ENCODE measurements around the gene ZNF396.

DNA sequence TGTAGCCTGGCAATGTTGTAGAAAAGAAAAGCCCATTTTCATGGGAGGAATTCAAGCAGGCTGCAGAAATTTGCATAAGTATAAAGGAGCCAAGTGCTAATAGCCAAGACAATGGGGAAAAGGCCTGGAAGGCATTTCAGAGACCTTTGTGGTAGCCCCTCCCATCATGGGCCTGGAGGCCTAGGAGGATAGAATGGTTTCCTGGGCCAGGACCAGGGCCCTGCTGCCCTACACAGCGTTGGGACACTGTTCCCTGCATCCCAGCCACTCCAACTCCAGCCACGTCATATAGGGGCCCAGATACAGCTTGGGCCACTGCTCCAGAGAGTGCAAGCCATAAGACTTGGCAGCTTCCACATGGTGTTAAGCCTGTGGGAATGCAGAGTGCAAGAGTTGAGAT, 24.9 kb downstream of the ZNF396 start:
- TF ChIP-seq, protein P1, sequence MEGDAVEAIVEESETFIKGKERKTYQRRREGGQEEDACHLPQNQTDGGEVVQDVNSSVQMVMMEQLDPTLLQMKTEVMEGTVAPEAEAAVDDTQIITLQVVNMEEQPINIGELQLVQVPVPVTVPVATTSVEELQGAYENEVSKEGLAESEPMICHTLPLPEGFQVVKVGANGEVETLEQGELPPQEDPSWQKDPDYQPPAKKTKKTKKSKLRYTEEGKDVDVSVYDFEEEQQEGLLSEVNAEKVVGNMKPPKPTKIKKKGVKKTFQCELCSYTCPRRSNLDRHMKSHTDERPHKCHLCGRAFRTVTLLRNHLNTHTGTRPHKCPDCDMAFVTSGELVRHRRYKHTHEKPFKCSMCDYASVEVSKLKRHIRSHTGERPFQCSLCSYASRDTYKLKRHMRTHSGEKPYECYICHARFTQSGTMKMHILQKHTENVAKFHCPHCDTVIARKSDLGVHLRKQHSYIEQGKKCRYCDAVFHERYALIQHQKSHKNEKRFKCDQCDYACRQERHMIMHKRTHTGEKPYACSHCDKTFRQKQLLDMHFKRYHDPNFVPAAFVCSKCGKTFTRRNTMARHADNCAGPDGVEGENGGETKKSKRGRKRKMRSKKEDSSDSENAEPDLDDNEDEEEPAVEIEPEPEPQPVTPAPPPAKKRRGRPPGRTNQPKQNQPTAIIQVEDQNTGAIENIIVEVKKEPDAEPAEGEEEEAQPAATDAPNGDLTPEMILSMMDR (IDR thresholded peaks at IDR 0.05): no peak
- TF ChIP-seq POLR2A (IDR thresholded peaks at IDR 0.05): no peak
